HFF-Myc (cell line): ENCODE data around the gene AKAP6.

Experiments
- DNase-seq: peaks from one replicate; pipeline ENCODE4 v3.0.0-alpha.2; 2011; ENCODE audit warnings: low read depth; ENCODE audit errors: extremely low read depth
- H3K4me3 ChIP-seq: replicated peaks from 2 replicates; pipeline ENCODE4 v1.5.1; 2011; ENCODE audit warnings: low read depth, mild to moderate bottlenecking, control low read depth, low read length
- CTCF ChIP-seq: IDR thresholded peaks from 2 replicates; pipeline ENCODE4 v1.5.1; 2012; ENCODE audit warnings: mild to moderate bottlenecking, low read depth, low read length, control low read depth; ENCODE audit errors: missing control alignments

Gene AKAP6

DNA sequence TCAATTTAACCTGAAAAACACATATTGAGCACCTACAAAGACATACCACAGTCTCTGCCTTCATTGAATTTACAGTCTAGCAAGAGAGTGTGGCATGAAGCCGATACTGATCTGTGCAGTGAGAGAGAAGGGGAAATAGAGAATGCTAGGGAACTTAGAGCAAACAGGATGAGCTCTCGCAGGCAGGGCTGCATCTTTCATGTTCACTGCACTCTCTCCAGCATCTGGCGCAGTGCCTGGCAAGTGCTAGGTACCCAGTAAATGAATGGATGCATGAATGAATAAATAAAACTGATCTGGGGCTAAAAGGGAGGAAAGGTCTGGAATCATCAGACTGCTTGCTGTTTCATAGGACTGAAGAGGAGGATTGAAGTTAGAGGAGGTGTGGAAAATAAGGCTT is 353.1 kb downstream of the AKAP6 start:
- no peak overlapping the region for H3K4me3 ChIP-seq
- DNase-seq, result no peak
- TF ChIP-seq CTCF, result no peak

DNA sequence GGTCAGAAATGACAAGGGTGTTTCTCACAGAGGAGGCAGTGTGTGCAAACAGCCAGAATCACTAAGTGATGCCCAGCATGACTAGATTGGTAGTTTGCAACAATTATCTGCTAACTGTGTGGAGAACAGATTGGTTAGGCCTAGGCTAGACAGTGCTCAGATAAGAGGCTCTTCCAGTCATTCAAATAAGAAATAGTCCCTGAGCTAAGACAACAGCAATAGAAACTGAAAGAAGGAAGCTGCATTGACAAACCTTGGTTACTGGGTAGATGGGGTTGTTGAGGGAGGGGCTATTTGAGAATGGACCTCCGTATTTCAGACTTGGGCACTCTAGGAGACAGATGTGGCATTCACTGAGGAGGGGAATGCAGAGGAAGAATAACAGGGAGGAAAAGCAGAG is 354.6 kb downstream of the AKAP6 start:
- no peak overlapping the region for H3K4me3 ChIP-seq
- no peak for TF ChIP-seq CTCF
- no peak for DNase-seq

DNA sequence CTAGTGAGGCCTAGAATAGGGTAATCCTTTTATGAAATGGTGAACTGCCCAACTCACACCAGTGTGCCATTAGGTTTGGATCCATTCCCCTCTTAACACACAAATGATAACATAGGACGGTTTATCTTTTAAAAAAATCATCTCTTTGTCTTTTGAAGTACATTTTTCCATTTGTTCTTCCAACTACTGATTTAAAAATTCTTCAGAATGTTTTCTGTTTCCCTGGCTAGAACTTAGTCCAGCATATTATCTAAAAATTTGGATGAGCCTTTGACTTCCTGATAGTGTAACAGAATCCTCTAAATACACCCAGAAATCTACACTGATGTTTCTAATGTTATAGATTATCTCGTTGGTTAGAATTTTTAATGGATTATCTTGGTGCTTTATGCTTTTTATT is 359.8 kb downstream of the AKAP6 start:
- H3K4me3 ChIP-seq, result no peak overlapping the region
- TF ChIP-seq CTCF, result no peak
- no peak for DNase-seq

DNA sequence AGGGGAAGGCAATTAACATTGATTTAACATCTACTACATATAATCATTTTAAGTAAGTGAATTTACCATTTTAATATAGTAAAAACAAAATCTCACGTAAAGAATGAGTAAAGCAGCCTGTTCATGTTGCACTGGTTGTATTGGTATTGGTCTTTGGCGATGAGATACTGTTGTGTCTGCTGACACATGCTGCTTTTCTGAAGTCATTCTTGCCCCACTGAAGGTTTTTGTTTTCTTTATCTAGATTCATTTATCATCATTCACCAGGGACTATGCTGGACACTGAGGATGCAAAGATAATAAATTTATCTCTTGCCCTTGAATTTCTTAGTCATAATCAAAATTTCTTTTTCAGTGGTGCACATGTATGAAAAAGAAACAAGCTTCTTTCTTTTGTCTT is 363.3 kb downstream of the AKAP6 start:
- TF ChIP-seq CTCF, result no peak
- H3K4me3 ChIP-seq, result no peak overlapping the region
- no peak for DNase-seq

- TF ChIP-seq CTCF, result no peak
- no peak overlapping the region for H3K4me3 ChIP-seq
- no peak for DNase-seq
Observed at GRCh38 chr14:32693114-32693513, 364.0 kb downstream of the AKAP6 start.

GRCh38 chr14:32694795-32695449 is 365.8 kb downstream of the AKAP6 start:
- no peak for TF ChIP-seq CTCF
- no peak overlapping the region for H3K4me3 ChIP-seq
- DNase-seq, result no peak

DNA sequence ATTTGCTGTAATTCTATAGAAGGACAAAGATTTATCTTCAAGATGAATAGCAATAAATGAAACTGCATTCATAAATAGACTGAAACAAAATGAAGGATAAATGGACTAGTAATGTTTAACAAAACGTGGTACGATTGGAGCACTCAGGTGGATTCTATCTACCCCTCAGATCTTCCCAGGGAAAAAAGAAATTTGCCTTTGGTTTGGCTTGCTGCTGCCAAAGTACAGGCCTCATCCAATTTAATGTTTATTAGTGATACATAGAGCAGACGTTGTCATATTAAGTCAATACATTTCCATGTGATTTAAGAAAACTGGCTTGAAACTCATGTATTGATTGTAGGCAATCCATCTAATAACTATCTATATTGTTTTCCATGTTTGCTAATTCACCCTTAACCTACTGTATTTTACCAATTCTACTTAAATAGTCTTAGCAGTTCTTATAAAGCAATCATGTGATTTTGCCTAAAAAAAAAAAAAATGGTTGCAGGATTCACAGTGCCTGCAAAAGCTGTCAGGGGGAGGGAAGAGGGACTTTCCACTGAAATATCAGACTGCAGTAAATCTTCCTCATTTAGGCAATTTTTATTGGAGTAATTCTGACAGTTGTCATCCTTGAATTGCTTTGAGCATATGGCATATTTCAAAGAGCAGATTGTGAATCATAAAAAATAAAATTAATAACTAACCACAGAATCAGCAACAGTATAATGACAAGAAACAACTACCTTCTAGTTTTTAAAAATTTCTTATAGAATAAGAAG is 367.4 kb downstream of the AKAP6 start:
- no peak for DNase-seq
- no peak overlapping the region for H3K4me3 ChIP-seq
- TF ChIP-seq CTCF, result no peak
